ENCODE measurements around the gene SPINK1.

Gene SPINK1

GRCh38 chr5:147796556-147797308 lies 34.7 kb downstream of the SPINK1 start:
- no peaks in the 10 kb centered on the region for H3F3A ChIP-seq (ENCODE audit: low read depth)
- H3K4me3 ChIP-seq (ENCODE audit: low read length, poor library complexity, severe bottlenecking) = no peak overlapping the region
- H3K27me3 ChIP-seq (ENCODE audit: insufficient read depth, low read length, poor library complexity, severe bottlenecking) = no peaks in the 10 kb centered on the region
- H3K4me1 ChIP-seq (ENCODE audit: insufficient read depth, low read length, poor library complexity, severe bottlenecking) = peaks cover 4% of the 10 kb centered on the region
- no peaks in the 10 kb centered on the region for H3K79me2 ChIP-seq (ENCODE audit: insufficient read depth, low read length)
- no peaks in the 10 kb centered on the region for H3K9me3 ChIP-seq (ENCODE audit: insufficient read depth, low read depth, low read length)
- no peaks in the 10 kb centered on the region for H3K9me2 ChIP-seq (replicated peaks; ENCODE audit: low read depth, low read length)
- no peaks in the 10 kb centered on the region for H3K36me3 ChIP-seq (ENCODE audit: insufficient read depth, low read length)
- no peak overlapping the region for H3K9ac ChIP-seq (ENCODE audit: low read depth, low read length, poor library complexity, severe bottlenecking)
- peak overlapping the region; percentile 57; the same call in 1 of the 2 replicates for H2AFZ ChIP-seq (ENCODE audit: low read length)
- TF ChIP-seq CTCF (conservative IDR thresholded peaks at IDR 0.05; ENCODE audit: low read length) (no peak), EZH2phosphoT487 (IDR thresholded peaks at IDR 0.05; ENCODE audit: borderline replicate concordance) (no peak)
- no peak overlapping the region for H3K4me2 ChIP-seq (ENCODE audit: low read depth, low read length, poor library complexity, severe bottlenecking)
- no peaks in the 10 kb centered on the region for H4K20me1 ChIP-seq (ENCODE audit: insufficient read depth, low read length, poor library complexity, severe bottlenecking)

GRCh38 chr5:147791181-147791580 lies 40.3 kb downstream of the SPINK1 start:
- Histone ChIP-seq H3K9me3 (ENCODE audit: insufficient read depth, low read depth, low read length) (no peaks in the 10 kb centered on the region), H3K4me3 (ENCODE audit: low read length, poor library complexity, severe bottlenecking) (no peak overlapping the region), H3K4me2 (ENCODE audit: low read depth, low read length, poor library complexity, severe bottlenecking) (no peak overlapping the region), H3K36me3 (ENCODE audit: insufficient read depth, low read length) (no peaks in the 10 kb centered on the region), H2AFZ (ENCODE audit: low read length) (no peak overlapping the region), H4K20me1 (ENCODE audit: insufficient read depth, low read length, poor library complexity, severe bottlenecking) (no peaks in the 10 kb centered on the region), H3F3A (ENCODE audit: low read depth) (no peaks in the 10 kb centered on the region), H3K9me2 (replicated peaks; ENCODE audit: low read depth, low read length) (no peaks in the 10 kb centered on the region), H3K9ac (ENCODE audit: low read depth, low read length, poor library complexity, severe bottlenecking) (no peak overlapping the region), H3K4me1 (ENCODE audit: insufficient read depth, low read length, poor library complexity, severe bottlenecking) (no peaks in the 10 kb centered on the region), H3K27me3 (ENCODE audit: insufficient read depth, low read length, poor library complexity, severe bottlenecking) (no peaks in the 10 kb centered on the region), H3K79me2 (ENCODE audit: insufficient read depth, low read length) (no peaks in the 10 kb centered on the region)
- TF ChIP-seq CTCF (conservative IDR thresholded peaks at IDR 0.05; ENCODE audit: low read length) (no peak), EZH2phosphoT487 (IDR thresholded peaks at IDR 0.05; ENCODE audit: borderline replicate concordance) (no peak)

- H3K36me3 ChIP-seq (ENCODE audit: insufficient read depth, low read length) = no peaks in the 10 kb centered on the region
- no peaks in the 10 kb centered on the region for H3F3A ChIP-seq (ENCODE audit: low read depth)
- no peaks in the 10 kb centered on the region for H4K20me1 ChIP-seq (ENCODE audit: insufficient read depth, low read length, poor library complexity, severe bottlenecking)
- H3K9ac ChIP-seq (ENCODE audit: low read depth, low read length, poor library complexity, severe bottlenecking) = no peak overlapping the region
- H3K4me3 ChIP-seq (ENCODE audit: low read length, poor library complexity, severe bottlenecking) = no peak overlapping the region
- H3K4me1 ChIP-seq (ENCODE audit: insufficient read depth, low read length, poor library complexity, severe bottlenecking) = no peaks in the 10 kb centered on the region
- no peak overlapping the region for H2AFZ ChIP-seq (ENCODE audit: low read length)
- TF ChIP-seq CTCF (conservative IDR thresholded peaks at IDR 0.05; ENCODE audit: low read length) (no peak), EZH2phosphoT487 (IDR thresholded peaks at IDR 0.05; ENCODE audit: borderline replicate concordance) (no peak)
- H3K27me3 ChIP-seq (ENCODE audit: insufficient read depth, low read length, poor library complexity, severe bottlenecking) = no peaks in the 10 kb centered on the region
- no peaks in the 10 kb centered on the region for H3K9me2 ChIP-seq (replicated peaks; ENCODE audit: low read depth, low read length)
- no peak overlapping the region for H3K4me2 ChIP-seq (ENCODE audit: low read depth, low read length, poor library complexity, severe bottlenecking)
- no peaks in the 10 kb centered on the region for H3K79me2 ChIP-seq (ENCODE audit: insufficient read depth, low read length)
- H3K9me3 ChIP-seq (ENCODE audit: insufficient read depth, low read depth, low read length) = no peaks in the 10 kb centered on the region
Observed at GRCh38 chr5:147789820-147790219, 41.7 kb downstream of the SPINK1 start.

Measured in Loucy (cell line).